Left colon (tissue), 2 donors: Measurements from ENCODE around the gene GMPR. TPM values are rescaled to one million over a fixed set of nuclear protein-coding genes. Genes with fewer than 3 reads are reported as not detected.

Source experiments
- ATAC-seq: fragments of 200-7000 bp; cut with Tn5 transposase; one replicate; pipeline ENCODE4 v1.9.1; 2020; ENCODE audit warnings: mild to moderate bottlenecking, moderate library complexity
- DNase-seq, 2 donors: peaks; one replicate each; pipeline ENCODE4 v3.0.0-alpha.2; 2020
- intact Hi-C, 2 donors: fragments of 100-400 bp; cut with DNase I in 1 of 2; cut with micrococcal nuclease in 1 of 2; formaldehyde crosslinking; loops; one replicate each; pipeline versions ENCODE4 v1.11.2 to v1.14.0; 2022; cut with DNase I, micrococcal nuclease
- long read RNA-seq: library from polyadenylated mRNA; unstranded; transcript quantifications from one replicate; pipeline ENCODE4 v2.0.0, GENCODE V29; 2021
- total RNA-seq, 2 donors: library from RNA; stranded (reverse); fragmentation: NEBNext Ultra II Directional; extraction: Animal tissue kit (Norgen Biotek cat#: 25700); gene quantifications; one replicate each; pipeline ENCODE4 v1.2.1, GENCODE V29; 2021
- donor health status: DM: no; HTN: no; CAD: no.
- donor health status: DM: yes; HTN: yes; CAD: no.

GMPR gene
- total RNA-seq = 1 to 10 TPM; 2.3 to 5.6 TPM
- long read RNA-seq, transcript GMPR-201 (9 exons, 1,515 nt) = major isoform, 5 of 10 reads
- long read RNA-seq, partial matches to known transcripts = 2 of 10 reads
- long read RNA-seq, other reads (novel, unspliced or antisense) = 3 of 10 reads

DNA sequence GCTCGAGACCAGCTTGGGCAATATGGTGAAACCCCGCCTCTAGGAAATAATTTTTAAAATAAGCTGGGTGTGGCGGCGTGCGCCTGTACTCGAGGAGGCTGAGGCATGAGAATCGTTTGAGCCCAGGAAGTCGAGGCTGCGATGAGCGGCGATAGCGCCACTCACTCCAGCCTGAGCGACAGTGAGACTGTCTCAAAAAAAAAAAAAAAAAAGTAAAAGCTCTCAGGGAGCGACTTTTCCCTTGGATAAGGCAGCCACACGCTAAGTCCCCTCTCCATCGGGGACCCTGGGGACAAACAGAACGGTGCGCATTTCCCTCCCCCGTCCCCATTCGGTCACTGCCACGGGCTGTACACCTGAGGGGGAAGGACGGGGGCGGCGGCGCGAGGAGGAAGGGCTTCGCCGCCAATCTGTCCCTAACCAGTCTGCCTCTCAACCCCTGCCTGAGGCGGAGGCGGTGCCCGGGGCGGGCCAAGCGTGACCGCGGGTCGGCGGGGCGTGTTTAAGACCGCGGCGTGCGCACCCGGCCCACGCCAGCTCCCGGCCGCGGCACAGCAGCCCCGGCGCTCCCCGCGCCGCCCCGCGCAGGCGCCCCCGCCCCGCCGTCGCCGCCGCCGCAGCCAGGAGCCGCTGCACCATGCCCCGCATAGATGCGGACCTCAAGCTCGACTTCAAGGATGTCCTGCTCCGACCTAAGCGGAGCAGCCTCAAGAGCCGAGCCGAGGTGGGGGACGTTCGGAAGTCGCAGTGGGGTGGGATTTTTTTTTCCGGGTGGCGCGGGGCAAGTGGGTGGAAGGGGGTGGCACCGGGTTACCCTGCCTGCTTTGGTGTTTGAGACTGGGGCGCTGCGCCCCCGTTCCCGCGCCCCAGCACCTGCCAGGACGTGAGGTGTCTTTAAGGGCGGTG is at the start of gene GMPR:
TSS of gene GMPR (plus strand) at position 531 of the 906 bp plus-strand sequence. CDS start at position 638, 107 bp downstream.
- intact Hi-C loops = no loop called here
- DNase-seq (peak; percentile 78 to 80), ATAC-seq (peak; percentile 78)

DNA sequence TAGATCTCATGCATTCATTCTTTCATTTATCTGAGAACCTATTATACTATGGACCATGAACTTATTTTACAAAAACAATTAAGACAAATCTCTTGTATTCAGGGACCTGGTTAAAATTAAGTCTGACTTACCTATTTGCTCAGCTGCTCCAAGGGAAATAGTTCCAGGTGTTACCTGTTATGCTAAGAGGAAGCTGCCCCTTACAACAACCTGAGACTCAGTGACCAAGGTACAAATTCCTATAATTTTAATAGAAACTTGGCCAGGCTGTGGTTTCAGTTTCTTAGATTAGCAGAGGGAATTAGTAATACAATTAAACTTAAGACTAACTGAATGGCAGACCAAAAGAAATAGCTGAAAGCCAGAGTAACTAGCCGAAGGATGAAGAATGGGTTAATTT is 48.2 kb upstream of the GMPR start:
- intact Hi-C loops = no loop called here
- peak; percentile 59 for ATAC-seq
- DNase-seq = no peak

DNA sequence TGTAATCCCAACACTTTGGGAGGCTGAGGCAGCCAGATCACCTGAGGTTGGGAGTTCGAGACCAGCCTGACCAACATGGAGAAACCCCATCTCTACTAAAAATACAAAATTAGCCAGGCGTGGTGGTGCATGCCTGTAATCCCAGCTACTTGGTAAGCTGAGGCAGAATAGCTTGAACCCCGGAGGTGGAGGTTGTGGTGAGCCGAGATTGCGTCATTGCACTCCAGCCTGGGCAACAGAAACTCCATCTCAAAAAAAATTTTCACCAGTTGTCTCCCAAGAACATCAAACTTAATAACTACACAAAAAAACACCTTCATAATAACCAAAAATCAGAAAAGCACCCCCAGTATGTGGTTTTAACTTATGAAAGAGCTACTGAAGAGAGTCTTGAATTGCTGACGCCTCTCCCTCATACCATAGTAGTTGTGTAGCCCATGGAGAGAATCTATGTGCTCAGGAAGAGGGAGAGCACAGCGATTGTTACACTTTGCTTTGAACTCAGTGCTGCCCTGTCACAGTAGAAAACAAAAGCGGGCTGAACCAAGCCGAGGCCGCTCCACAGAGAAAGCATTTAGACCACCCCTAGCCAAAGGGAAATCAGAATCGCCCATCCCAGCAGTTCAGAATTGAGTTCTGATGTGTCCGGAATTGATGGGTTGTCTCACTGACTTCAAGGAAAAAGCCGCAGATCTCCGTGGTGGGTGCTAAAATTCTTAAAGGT is 42.0 kb upstream of the GMPR start:
- DNase-seq (no peak), ATAC-seq (no peak)
- intact Hi-C loops = no loop called here

DNA sequence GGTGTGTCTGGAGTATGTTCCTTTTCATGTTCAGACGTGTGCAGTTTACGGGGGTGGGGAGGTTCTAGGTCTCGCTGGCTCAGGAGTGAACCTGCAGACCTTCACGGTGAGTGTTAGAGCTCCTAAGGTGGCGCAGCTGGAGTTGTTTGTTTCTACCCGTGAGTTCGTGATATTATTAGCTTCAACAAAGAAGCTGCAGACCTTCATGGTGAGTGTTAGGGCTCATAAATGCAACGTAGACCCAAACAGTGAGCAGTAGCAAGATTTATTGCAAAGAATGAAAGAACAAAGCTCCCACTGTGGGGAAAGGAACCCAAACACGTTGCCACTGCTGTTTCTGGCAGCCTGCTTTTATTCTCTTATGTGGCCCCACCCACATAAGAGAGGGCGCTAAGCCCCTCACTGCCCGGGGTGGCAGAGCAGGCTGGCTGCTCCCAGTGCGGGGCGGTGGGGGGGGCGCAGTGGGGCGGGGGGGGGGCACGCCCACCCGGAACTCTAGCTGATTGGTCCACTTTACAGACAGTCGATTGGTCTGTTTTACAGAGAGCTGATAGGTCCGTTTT is 41.3 kb upstream of the GMPR start:
- intact Hi-C loops = no loop called here
- DNase-seq = no peak
- no peak for ATAC-seq

DNA sequence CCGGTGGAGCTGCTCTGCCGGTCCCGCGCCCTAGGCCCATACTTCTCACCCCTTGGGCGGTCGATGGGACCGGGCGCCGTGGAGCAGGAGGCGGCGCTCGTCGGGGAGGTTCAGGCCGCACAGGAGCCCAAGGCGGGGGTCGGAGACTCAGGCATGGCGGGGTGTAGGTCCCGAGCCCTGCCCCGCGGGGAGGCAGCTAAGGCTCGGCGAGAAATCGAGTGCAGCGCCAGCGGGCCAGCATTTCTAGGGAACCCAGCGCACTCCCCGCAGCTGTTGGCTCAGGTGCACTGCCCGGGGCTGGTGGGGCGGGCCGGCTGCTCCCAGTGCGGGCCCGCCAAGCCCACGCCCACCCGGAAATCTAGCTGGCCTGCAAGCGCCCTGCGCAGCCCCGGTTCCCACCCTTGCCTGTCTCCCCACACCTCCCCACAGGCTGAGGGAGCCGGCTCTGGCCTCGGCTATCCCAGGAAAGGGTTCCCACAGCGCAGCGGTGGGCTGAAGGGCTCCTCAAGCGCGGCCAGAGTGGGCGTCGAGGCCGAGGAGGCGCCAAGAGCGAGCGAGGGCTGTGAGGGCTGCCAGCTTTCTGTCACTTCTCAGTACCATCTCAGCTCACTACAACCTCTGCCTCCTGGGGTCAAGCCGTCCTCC is 40.2 kb upstream of the GMPR start:
- ATAC-seq (no peak), DNase-seq (no peak)
- intact Hi-C loops = no loop called here

DNA sequence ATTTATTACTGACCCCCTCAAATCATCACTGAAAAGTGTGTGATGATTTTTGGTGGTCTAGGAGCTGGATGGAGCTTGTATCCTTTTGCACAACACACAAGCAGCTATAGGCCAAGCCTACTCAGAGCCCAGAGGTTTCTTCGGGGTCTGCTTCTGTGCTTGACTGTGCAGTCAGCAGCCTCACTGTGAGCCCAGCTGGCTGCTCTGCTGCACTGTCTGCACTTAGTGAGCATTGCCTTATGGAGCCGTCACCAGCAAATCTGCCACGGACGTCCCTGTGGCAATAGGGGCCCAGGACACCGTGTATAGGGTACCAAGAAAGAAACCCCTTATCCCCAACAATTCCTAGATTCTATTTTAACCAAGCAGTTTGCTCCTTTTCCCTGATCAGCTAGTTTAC is 38.6 kb upstream of the GMPR start:
- intact Hi-C loops = no loop called here
- no peak for ATAC-seq
- DNase-seq = no peak

DNA sequence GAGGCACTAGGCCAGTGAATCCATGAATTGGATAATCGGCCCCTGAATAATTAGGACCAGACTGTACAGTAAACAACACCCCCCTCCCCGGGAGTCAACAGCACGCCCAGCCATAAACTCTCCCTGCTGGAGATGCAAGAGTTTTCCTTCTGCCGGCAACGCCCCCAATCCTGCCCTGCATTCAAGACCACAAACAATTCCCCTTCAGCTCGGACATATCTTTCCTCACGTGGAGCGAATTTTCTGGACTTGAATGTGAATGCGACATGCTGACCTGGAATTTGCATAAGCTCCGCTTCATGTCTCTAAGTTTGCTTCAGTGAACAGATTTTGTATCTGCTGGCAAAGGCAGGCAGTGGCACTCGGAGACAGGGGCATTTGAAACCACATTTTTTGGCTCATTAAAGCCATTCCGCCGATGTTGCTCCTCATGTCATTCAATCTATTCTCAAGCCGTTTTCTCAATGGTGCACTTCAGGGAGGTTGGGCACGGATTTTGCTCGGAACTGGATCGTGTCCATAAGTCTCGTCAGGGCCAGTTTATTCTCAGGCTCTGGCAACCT is 38.0 kb upstream of the GMPR start:
- intact Hi-C loops = no loop called here
- ATAC-seq (peak; percentile 76), DNase-seq (peak; percentile 30 to 46)

DNA sequence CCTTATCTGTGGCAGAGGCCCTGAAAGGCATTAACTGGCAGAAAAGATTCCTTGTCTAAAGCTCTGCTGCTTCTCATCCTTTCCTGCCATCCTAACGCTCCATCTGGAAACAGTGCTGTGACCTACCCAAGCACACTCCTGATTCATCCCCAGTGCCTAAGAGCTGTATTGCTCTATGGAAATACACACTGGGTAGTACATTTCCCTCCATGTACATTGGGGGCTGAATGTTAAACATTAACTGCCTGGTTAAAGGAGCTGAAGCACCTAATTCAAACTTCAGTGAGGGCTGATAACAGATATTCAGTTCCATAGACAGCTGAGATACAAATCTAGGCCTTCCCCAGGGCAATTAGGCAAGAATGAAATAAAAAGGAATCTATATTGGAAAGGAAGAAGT is 36.7 kb upstream of the GMPR start:
- no peak for DNase-seq
- intact Hi-C loops = no loop called here
- no peak for ATAC-seq

DNA sequence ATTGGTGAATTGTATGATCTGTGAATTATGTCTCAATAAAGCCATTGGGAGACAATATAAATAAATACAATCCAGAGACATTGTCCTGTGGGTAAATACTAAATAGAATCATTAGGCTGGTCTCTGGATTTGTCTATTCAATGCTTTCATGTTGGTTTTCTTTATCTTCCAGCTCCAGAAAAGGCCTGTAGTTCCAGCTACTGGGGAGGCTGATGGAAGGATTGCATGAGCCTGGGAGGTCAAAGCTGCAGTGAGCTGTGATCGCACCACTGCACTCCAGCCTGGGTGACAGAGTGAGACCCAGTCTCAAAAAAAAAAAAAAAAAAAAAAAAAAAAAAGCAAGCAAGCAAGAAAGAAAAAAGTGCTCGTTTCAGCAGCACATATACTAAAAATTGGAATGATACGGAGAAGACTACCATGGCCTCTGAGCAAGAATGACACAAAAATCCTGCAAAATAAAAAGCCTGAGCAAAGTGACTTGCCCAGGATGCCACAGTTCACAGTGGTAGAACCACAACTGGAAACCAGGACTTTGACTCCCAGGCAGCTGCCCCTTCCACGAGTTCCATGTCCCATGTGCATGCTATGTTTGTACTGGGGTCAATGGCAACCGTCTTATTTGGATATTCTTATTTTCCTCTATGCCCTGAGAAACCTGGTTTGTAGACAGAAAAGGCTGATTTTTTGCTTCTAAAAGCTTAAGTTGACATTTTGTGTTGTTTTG is 33.6 kb upstream of the GMPR start:
- no peak for DNase-seq
- ATAC-seq = no peak
- intact Hi-C loops = loop anchor here in 1 of 2 donors (5.0 kb wide), 1 partner anchor 513 kb away; no protein-coding TSS in a partner anchor

DNA sequence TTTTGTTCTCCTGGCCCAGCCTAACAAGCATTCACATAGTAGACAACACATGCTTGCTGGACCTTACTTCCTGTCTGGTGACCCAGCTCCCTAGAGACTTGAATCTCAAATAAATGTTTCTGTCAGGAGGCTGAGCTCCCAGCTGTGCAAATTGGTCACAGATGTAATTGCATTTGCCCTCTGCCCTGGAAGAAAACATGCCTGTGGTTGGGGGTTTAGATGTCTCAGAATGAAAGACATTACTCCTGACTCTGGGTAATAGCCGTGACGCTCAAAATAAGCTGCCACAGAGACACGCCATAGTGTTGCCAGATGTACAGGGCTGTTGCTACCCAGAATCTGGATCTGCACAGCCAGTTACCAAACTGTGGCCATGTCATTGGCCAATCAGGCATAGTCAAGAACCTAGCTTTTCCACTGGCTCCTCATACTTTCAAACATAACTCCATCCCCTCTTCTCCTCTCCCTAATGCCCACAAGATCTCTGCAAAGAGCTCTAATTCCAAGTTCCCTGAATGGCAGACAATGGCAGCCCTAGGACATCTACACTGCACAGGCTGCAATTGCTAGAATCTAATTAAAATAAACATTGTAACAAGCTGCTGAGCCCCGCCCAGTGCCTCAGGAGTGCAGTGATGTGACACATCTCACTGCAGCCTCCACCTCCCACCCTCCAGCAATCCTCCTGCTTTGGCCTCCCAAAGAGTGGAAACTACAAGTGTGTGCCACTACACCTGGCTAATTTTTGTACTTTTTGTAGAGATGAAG is 32.8 kb upstream of the GMPR start:
- intact Hi-C loops = loop anchor here in 1 of 2 donors (5.0 kb wide), 1 partner anchor 513 kb away; no protein-coding TSS in a partner anchor
- no peak for DNase-seq
- ATAC-seq = peak; percentile 53

DNA sequence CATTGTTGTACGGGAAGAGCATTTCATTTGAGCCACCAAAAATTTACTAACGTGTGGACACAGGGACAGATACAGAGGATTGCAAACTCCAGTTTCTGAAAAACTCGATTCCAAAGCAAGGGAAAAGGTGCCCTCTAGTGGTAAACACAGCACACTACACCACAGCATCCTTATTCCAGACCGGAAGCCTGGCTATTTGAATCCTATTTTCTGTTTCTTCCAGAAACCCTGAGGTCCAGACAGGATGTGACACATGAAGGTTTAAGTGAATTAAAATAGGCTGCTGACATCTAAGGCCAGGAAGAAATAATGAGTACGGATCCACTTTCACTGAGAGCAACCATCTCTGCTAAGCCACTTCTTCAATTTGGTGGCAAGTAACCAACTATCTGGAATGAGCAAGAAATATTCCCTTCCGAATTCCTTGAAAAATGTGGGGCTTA is 31.8 kb upstream of the GMPR start:
- ATAC-seq = peak; percentile 77
- intact Hi-C loops = loop anchor here in 1 of 2 donors (5.0 kb wide), 1 partner anchor 514 kb away; no protein-coding TSS in a partner anchor
- DNase-seq = peak in 1 of 2 donors; percentile 46

DNA sequence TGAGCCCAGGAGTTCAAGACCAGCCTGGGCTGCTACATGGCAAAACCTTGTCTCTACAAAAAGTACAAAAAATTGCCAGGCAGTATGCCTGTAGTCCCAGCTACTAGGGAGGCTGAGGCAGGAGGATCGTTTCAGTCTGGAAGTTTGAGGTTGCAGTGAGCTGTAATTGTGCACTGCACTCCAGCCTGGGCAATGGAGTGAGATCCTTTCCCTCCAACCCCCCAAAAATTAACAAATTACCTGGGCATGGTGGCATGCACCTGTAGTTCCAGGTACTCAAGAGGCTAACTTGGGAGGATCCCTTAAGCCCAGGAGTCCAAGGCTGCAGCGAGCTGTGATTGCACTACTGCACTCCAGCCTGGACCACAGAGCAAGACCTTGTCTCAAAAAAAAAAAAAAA is 29.4 kb upstream of the GMPR start:
- intact Hi-C loops = loop anchor here in 1 of 2 donors (5.0 kb wide), 1 partner anchor 517 kb away; no protein-coding TSS in a partner anchor
- no peak for DNase-seq
- ATAC-seq = peak; percentile 26

DNA sequence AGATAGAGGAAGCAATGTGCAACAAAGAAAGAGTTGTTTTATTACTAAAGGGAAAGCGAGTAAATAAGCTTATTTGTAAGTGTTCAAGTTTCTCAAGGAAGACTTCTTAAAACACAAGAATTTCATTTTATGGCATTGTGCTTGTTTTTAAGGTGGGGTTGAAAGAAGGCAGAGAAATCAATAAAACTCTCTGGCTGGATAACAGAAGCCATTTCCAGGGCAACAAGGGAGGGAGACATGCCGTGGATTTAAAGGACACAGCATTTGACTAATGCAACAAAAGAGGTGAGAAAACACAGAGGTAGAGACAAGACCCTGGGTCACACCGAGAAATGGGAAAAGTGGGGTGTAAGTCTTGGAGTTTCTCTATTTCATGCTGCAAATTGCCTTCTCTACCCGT is 28.8 kb upstream of the GMPR start:
- DNase-seq = no peak
- ATAC-seq = peak; percentile 67
- intact Hi-C loops = loop anchor here in 1 of 2 donors (5.0 kb wide), 1 partner anchor 517 kb away; no protein-coding TSS in a partner anchor

DNA sequence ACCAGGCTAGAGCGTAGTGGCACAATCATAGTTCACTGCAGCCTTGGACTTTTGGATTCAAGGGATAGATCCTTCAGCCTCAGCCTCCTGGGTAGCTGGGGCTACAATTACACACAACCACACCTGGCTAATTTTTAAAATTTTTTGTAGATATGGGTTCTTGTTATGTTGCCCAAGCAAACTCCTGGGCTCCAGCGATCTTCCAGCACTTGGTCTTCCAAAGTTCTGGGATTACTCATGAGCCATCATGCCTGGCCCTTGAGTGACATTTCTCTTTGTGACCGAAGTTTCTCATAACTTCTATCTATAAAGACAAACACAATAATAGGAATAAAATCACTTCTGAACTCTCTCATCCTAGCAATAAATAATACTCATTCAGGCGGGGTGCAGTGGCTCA is 26.1 kb upstream of the GMPR start:
- no peak for ATAC-seq
- intact Hi-C loops = no loop called here
- no peak for DNase-seq

DNA sequence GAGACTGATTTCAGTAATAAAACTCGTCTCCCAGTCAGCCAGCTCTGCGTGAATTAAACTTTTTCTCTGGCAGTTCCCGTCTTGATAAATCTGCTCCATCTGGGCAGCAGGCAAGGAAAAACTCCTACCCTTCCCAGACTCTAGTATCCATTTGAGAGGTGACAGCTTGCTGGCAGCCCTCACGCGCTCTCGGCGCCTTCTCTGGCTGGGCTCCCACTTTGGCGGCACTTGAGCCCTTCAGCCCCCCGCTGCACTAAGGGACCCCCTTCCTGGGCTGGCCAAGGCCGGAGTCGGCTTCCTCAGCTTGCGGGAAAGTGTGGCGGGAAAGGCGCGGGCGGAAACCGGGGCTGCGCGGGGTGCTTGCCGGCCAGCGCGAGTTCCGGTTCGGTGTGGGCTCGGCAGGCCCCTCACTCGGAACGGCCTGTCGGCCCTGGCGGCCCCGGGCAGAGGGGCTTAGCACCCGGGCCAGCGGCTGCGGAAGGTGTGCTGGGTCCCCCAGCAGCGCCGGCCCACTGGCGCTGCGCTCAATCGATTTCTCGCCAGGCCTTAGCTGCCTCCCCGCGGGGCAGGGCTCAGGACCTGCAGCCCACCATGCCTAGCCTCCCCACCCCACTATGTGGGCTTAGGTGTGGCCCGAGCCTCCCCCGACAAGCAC is 21.8 kb upstream of the GMPR start:
- intact Hi-C loops = no loop called here
- DNase-seq (no peak), ATAC-seq (no peak)

DNA sequence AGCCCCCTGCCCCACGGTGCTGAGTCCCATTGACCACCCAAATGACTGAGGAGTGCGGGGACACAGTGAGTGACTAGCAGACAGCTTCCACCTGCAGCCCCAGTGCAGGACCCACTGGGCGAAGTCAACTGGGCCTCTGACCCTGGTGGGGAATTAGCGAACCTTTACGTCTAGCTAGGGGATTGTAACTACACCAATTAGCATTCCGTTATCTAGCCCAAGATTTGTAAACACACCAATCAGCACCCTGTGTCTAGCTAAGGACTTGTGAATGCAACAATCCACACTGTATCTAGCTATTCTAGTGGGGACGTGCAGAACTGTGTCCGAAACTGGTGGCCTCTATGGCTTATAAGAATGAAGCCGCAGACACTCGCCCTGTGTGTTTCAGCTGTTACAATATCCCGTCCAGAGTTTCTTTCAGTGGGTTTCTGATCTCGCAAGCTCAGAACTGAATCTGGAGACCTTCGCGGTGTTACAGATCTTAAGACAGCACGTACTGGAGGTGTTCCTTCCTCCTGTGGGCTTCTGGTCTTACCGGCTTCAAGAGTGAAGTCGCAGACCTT is 21.1 kb upstream of the GMPR start:
- DNase-seq (no peak), ATAC-seq (no peak)
- intact Hi-C loops = no loop called here
